ENCODE data around the gene CC2D2A.
"Not testable (repeated sequence)": the region's sequence is repeated elsewhere in the genome, so short reads cannot be mapped to it uniquely, and the experiment has no call there.

The CC2D2A gene

GRCh38 chr4:15517681-15518080 is 48.0 kb downstream of the CC2D2A start:
- ATAC-seq: not testable (repeated sequence)

GRCh38 chr4:15521442-15522039 is 51.9 kb downstream of the CC2D2A start:
- no peak for ATAC-seq

GRCh38 chr4:15525080-15525479 is 55.4 kb downstream of the CC2D2A start:
- ATAC-seq: no peak

GRCh38 chr4:15526924-15527592 is 57.4 kb downstream of the CC2D2A start:
- ATAC-seq: no peak

- no peak for ATAC-seq
Observed at GRCh38 chr4:15531792-15532191, 62.1 kb downstream of the CC2D2A start.

GRCh38 chr4:15533817-15534216 is 64.1 kb downstream of the CC2D2A start:
- ATAC-seq: no peak

GRCh38 chr4:15535599-15535998 is 65.9 kb downstream of the CC2D2A start:
- no peak for ATAC-seq

- no peak for ATAC-seq
Observed at GRCh38 chr4:15536552-15537499, 67.1 kb downstream of the CC2D2A start.

DNA sequence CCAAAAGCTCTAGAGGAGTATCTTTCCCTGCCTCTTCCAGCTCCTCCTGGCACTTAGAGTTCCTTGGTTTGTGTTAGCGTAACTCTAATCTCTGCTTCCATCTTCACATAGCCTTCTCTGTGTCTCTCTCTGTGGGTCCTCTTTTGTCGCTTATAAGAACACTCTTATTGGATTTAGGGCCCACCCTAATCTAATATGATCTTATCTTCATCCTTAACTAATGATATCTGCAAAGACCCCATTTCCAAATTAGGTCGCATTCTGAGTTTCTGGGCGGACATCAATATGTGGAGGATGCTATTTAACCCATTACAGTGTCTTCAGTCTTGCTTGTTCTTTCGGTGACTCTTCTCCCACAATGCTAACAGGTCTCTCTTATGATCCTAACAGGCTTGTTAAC is 72.3 kb downstream of the CC2D2A start:
- no peak for ATAC-seq

DNA sequence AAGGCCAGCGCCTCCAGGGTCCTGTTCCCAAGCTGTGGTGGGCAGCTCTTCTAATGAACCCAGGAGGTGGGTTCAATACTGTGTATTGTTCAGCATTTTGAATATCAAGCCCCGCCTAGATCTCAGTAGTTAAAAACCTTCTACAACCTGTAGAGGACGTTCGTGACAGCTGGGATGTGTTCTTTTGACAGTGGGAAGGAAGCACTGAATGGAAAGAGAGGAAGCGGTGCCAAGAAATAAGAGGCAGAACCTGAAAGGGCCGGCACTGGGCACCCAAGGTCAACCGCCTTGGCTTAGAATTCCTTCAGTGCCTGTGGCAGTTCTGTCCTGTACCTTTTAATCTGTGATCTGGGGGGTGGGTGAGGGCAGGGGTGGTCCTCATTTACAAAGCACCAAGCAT is 73.1 kb downstream of the CC2D2A start:
- no peak for ATAC-seq

DNA sequence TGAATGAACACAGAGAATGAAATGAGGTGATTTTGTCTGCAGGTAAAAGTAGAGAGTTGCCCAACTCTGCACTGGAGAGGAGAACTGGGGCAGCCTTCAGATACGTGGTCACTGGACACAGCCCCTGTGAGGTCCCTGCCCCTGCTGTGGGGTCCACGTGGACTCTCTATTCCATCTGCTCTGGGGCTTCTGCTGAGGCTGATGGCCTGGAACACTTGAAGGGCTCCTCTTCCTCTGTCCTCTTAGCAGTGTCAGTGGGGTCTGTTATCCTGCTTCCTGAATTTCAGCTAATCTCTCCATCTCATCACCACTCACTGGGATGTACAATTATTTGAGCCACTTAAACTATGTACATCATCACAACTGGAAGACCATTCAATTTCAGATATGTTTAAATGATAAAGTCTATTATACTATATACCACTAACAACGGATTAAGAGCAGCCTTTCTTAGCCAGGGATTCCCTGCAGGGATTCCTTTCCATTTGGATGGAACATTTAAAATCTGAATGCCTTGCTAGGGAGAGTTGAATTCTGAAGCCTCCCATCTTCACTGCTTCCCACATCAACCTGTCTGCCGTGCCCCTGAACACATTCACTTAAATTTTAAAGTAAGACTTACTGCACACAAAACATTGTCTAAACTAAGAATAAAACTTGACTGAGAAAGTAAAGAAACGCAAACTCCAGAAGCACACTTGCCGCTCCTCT is 74.0 kb downstream of the CC2D2A start:
- ATAC-seq: no peak

DNA sequence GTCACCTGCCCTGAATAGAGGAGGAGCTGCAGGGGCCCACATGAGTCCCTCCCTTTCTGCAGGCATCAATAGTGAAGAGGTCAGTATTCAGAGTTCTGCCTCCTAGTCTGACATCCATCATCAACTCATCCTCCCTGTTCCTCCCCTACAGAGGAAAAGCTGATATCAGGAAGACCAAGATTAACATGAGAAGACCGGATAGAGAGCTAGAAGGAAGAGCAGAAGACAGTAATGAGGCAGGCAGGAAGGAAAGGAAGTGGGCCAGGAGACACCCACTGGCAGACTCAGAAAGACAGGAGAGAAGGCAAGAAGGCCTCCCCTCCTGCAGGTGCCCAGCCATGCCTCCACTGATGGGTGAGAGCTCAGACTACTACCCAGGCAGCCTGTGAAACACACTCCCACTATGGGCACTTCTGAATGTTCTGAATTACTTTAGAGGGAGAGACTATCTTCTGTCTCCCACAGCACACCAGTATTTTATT is 74.6 kb downstream of the CC2D2A start:
- ATAC-seq: no peak

GRCh38 chr4:15545371-15545770 is 75.7 kb downstream of the CC2D2A start:
- no peak for ATAC-seq

- ATAC-seq: peak; percentile 60 to 75
Observed at GRCh38 chr4:15547392-15547791, 77.7 kb downstream of the CC2D2A start.

DNA sequence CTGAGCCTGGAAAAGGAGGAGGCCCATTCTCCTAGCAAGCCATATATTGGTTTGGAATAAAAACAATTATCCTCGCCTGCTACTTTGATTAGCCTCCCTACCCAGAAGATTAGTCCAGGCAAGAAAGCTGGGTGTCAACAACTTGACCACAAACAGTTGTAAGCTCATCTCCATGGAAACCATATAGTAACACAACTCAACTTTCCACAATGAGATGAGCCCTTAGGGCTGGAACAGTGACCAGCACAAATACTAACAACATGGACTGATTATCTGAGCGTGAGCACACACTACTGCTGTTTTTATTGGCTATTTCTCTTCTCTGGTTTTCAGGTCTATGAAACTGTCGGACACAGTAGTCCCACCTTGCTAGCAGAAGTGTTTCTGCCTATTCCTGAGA is 80.8 kb downstream of the CC2D2A start:
- no peak for ATAC-seq

- ATAC-seq: no peak
Observed at GRCh38 chr4:15551740-15552446, 82.2 kb downstream of the CC2D2A start.

GRCh38 chr4:15552557-15553362 is 83.1 kb downstream of the CC2D2A start:
- ATAC-seq: peak in 1 of 2 donors; percentile 17

DNA sequence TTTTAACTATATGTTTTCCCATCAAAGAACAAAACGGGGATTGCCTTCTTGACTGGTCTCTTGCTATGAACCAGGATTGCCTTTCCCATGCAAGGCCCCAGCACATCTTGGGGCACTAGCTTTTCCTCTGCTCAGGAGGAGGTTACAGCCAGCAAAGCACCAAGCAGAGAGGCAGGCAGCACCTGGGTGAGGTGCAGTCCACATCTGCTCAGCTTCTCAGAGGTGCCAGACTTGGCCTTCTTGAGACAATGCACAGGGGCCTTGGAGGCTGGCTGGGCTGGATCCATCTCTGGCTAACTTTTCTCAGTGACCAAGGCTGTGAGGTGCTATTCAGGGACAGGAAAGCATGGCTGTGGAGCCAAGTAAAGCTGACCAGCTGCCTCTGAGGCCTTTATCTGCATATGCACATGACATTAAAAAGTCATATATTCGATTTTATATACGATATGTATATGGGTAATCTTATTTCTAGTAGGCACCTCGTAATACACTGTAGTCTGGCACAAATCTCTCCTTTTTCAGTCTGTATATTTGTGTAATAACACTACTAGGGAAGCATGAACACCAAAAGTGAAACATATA is 86.9 kb downstream of the CC2D2A start:
- no peak for ATAC-seq

DNA sequence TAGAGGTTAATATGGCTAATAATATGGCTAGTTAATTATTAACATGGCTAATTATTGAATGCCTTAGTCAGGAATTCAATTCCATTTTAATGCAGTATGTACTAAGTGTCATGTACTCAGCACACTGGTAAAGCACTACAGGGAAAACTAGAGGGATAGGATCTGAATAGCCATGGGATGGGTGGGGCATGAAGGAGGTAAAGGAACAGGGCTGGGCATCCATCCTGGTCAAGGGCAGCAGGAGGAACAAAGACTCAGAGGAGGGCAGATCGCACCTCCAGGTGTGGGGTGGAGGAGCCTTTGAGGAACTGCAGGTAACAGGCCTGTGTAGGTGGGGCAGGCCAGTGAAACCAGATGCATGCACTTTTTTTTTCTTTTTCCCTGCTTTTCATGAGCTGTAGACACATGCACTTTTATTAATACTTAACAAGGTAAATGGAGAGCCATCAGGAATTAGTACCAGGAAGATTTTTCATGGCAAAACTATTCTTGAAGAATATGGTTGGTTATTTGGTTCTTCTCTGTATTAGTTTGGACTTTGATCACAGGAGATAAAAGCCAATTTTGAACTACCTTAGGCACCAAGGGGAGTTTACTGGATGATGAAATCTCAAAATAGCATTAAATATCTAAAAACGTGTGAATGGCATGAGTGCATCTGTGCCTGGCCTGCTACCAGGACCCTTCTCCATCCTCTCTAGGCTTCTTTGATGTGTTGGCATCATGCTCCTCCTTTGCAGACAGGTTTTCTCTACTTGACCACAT is 88.3 kb downstream of the CC2D2A start:
- no peak for ATAC-seq

- ATAC-seq: no peak
Observed at GRCh38 chr4:15558561-15558960, 88.9 kb downstream of the CC2D2A start.
